Endothelial cell of umbilical vein (primary cell): ENCODE measurements around the gene DUSP16. TPM values are rescaled to one million over a fixed set of nuclear protein-coding genes. Genes with fewer than 3 reads are reported as not detected.

Experiments
- BruUV-seq: library from RNA; stranded (reverse); fragments of 400-500 nt; replicated peaks from 2 replicates; lab custom pipeline; 2021; lab: Mats Ljungman, UMichigan
- CTCF ChIA-PET: fragments of 300-600, 350-600 bp; sonication (Branson Sonifier 250); formaldehyde crosslinking; loops from one replicate; lab custom pipeline; 2021; ENCODE audit warnings: antibody characterized with exemption, inconsistent platforms; lab: Charles Lee
- POLR2A ChIA-PET: fragments of 300-600, 350-600 bp; sonication (Branson Sonifier 250); formaldehyde crosslinking; loops from one replicate; lab custom pipeline; 2021; ENCODE audit warnings: antibody characterized with exemption, inconsistent platforms; lab: Charles Lee
- DNase-seq: peaks from one replicate; pipeline ENCODE4 v3.0.0-alpha.2; 2011; ENCODE audit warnings: low read depth, low spot score
- FAIRE-seq: peaks from 2 replicates; lab custom pipeline; 2011; peaks lifted over from hg19 to GRCh38; lab: Jason Lieb, UNC
- H2AFZ ChIP-seq: 2 replicates; pipeline ENCODE4 v1.6.0; 2012; ENCODE audit warnings: low read depth, low read length, control low read depth, inconsistent platforms
- H3K27ac ChIP-seq: 2 replicates; pipeline ENCODE4 v1.5.1; 2011; ENCODE audit warnings: low read depth, mild to moderate bottlenecking, control low read depth, low read length, moderate library complexity; ENCODE audit not compliant: insufficient read depth
- H3K27me3 ChIP-seq, 2 experiments: 2 replicates each; pipeline versions ENCODE4 v1.6.0 to v1.6.1; 2011; ENCODE audit warnings: low read length in 2 of 2, mixed read lengths in 1 of 2; ENCODE audit not compliant: control insufficient read depth in 2 of 2, insufficient read depth in 2 of 2
- H3K36me3 ChIP-seq, 2 experiments: 2 replicates in 1 of 2; 3 replicates in 1 of 2; pipeline ENCODE4 v1.5.1; 2011; ENCODE audit warnings: low read length in 2 of 2, mild to moderate bottlenecking in 1 of 2, moderate library complexity in 1 of 2; ENCODE audit not compliant: control insufficient read depth in 2 of 2, insufficient read depth in 2 of 2; ENCODE audit errors: extremely low read depth in 1 of 2
- H3K4me1 ChIP-seq: 3 replicates; pipeline ENCODE4 v1.5.1; 2011; ENCODE audit warnings: mild to moderate bottlenecking, low read length; ENCODE audit not compliant: control insufficient read depth, insufficient read depth; ENCODE audit errors: extremely low read depth
- H3K4me2 ChIP-seq: 2 replicates; pipeline ENCODE4 v1.6.1; 2011; ENCODE audit warnings: low read length, control low read depth, mixed read lengths; ENCODE audit not compliant: insufficient read depth
- H3K4me3 ChIP-seq, 3 experiments: fragments of 200-600 bp in 1 of 3; sonication (generic), shearing (Covaris generic) in 1 of 3; replicated peaks in 1 of 3; 2 replicates each; pipeline ENCODE4 v1.5.1; 2011 to 2016; ENCODE audit warnings: control low read depth in 3 of 3, low read length in 3 of 3, mild to moderate bottlenecking in 2 of 3, inconsistent platforms in 1 of 3, low read depth in 1 of 3, moderate library complexity in 1 of 3; ENCODE audit not compliant: insufficient read depth in 1 of 3
- H3K79me2 ChIP-seq: 2 replicates; pipeline ENCODE4 v1.6.0; 2012; ENCODE audit warnings: low read length, inconsistent platforms; ENCODE audit not compliant: control insufficient read depth, insufficient read depth
- H3K9ac ChIP-seq: replicated peaks from 2 replicates; pipeline ENCODE3; 2011; ENCODE audit warnings: low read length, control low read depth; ENCODE audit not compliant: insufficient read depth; ENCODE audit errors: extremely low read depth
- H3K9me1 ChIP-seq: replicated peaks from 3 replicates; pipeline ENCODE4 v1.6.0; 2011; ENCODE audit warnings: mild to moderate bottlenecking, low read length; ENCODE audit not compliant: control insufficient read depth, insufficient read depth; ENCODE audit errors: extremely low read depth
- H3K9me3 ChIP-seq: replicated peaks from 2 replicates; pipeline ENCODE4 v1.5.1; 2012; ENCODE audit warnings: low read length, inconsistent platforms; ENCODE audit not compliant: control insufficient read depth, insufficient read depth
- H4K20me1 ChIP-seq: replicated peaks from 2 replicates; pipeline ENCODE3; 2011; ENCODE audit warnings: mild to moderate bottlenecking, low read length; ENCODE audit not compliant: control insufficient read depth, insufficient read depth; ENCODE audit errors: extremely low read depth
- EZH2 ChIP-seq: IDR thresholded peaks from 2 replicates; pipeline ENCODE4 v1.6.1; 2012; ENCODE audit warnings: borderline replicate concordance, low read depth, mild to moderate bottlenecking, moderate library complexity, low read length, inconsistent platforms; ENCODE audit not compliant: severe bottlenecking
- FOS ChIP-seq: IDR thresholded peaks from 2 replicates; pipeline ENCODE4 v1.6.1; 2011; ENCODE audit warnings: mild to moderate bottlenecking, low read length, moderate library complexity, borderline replicate concordance; ENCODE audit not compliant: insufficient read depth
- GATA2 ChIP-seq: IDR thresholded peaks from 2 replicates; pipeline ENCODE4 v1.7.0; 2011; ENCODE audit warnings: low read depth, mild to moderate bottlenecking, moderate library complexity, mixed read lengths, low read length; ENCODE audit not compliant: insufficient read length, insufficient read depth
- JUN ChIP-seq: IDR thresholded peaks from 2 replicates; pipeline ENCODE4 v1.6.1; 2011; ENCODE audit warnings: borderline replicate concordance, low read depth; ENCODE audit not compliant: insufficient read length, insufficient read depth
- MYC ChIP-seq: IDR thresholded peaks from one replicate; pipeline ENCODE4 v1.6.1; 2011; ENCODE audit warnings: mild to moderate bottlenecking, low read depth, low read length
- POLR2A ChIP-seq: IDR thresholded peaks from 2 replicates; pipeline ENCODE4 v1.6.1; 2012; ENCODE audit warnings: low read depth, mild to moderate bottlenecking, control low read depth, low read length
- POLR2AphosphoS5 ChIP-seq: IDR thresholded peaks from 2 replicates; pipeline ENCODE4 v1.6.1; 2012; ENCODE audit warnings: low read depth, mild to moderate bottlenecking, control low read depth, low read length, moderate library complexity; ENCODE audit not compliant: insufficient read depth
- dilution Hi-C: fragments of 300-500 bp; cut with MboI; formaldehyde crosslinking; loops from one replicate; pipeline ENCODE4 v1.15.0; 2019; ENCODE audit warnings: low sequenced_read_pairs; ENCODE audit not compliant: extremely low pct_ligation_motif_present
- intact Hi-C: fragments of 100-400 bp; cut with micrococcal nuclease; formaldehyde crosslinking; loops from one replicate; pipeline ENCODE4 v1.10.0; 2022
- polyA plus RNA-seq, 4 experiments: library from polyadenylated mRNA; depleted of rRNA in 3 of 4; stranded (reverse) in 3 of 4; unstranded in 1 of 4; fragments of >200 nt; gene quantifications; 2 replicates each; pipeline versions ENCODE4 v1.2.1 to v1.2.3, GENCODE V29; 2011 to 2012; ENCODE audit warnings: missing spikeins in 1 of 4
- total RNA-seq: library from RNA; stranded (reverse); gene quantifications from 2 replicates; pipeline ENCODE4 v1.2.3, GENCODE V29; 2021
- TF ChIP-seq, protein P1 (sequence below): IDR thresholded peaks from 2 replicates; pipeline ENCODE4 v1.6.1; 2011; ENCODE audit not compliant: insufficient read depth, insufficient read length
- TF ChIP-seq, protein P2 (sequence below), 2 donors: IDR thresholded peaks; 1 replicate in 1 of 2; 2 replicates in 1 of 2; pipeline ENCODE4 v1.5.1; 2011; ENCODE audit warnings: low read length in 2 of 2, mild to moderate bottlenecking in 2 of 2, moderate library complexity in 2 of 2, control low read depth in 1 of 2, inconsistent platforms in 1 of 2, low read depth in 1 of 2; ENCODE audit not compliant: insufficient read depth in 1 of 2; ENCODE audit errors: extremely low read depth in 1 of 2

Gene DUSP16
- total and polyA plus RNA-seq, 2 donors (not counting 3 experiments of a cell fraction or from before 2014, with no cell fraction given), result 7.4 to 19.5 TPM

DNA sequence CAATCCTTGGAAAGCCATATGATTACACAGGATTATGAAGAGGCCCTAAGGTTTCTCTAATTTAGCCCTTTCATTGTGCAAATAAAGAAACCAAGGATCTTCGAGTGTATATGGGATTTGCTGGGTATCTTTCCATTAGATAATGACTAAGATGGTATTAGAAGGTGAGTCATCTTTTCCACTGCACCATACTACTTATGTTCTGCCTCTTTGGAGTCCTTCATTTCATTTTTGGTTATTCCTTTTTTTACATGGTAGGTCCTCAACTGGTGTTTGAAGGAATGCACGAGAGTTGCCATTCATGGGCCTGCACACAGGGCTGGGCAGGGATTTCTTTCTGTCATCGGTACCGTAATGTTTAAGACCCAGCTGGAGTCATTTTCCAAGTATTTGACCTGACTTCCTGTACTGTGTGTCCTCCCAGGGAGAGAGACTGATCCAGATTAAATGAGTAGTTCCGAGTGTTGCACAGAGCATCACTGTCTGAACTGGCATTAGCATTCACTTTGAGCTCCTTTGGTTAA lies 120.1 kb downstream of the DUSP16 start:
- POLR2A ChIA-PET, result no interaction called here
- DNase-seq (peak; percentile 75), FAIRE-seq (no peak)
- Histone ChIP-seq H3K9ac (peak overlapping the region; percentile 36), H3K4me1 (peaks cover 54% of the 10 kb centered on the region), H3K4me3 (no peak overlapping the region), H3K9me1 (no peaks in the 10 kb centered on the region), H3K4me2 (peak overlapping the region; percentile 32), H3K9me3 (no peaks in the 10 kb centered on the region), H4K20me1 (no peaks in the 10 kb centered on the region), H2AFZ (peak overlapping the region; percentile 5), H3K27ac (peak overlapping the region; percentile 83), H3K36me3 (no peaks in the 10 kb centered on the region), H3K27me3 (no peaks in the 10 kb centered on the region), H3K79me2 (peaks cover 1% of the 10 kb centered on the region)
- CTCF ChIA-PET, result interaction anchor here (0.8 to 1.1 kb wide), 3 partner anchors 44 to 534 kb away, joined by 3 to 6 read pairs (median 3); no protein-coding TSS in a partner anchor
- intact Hi-C loops (loop anchor here (1.0 to 2.0 kb wide), 2 partner anchors 40 to 120 kb away; partner anchors contain the start of gene DUSP16), dilution Hi-C loops (no loop called here)
- no TSS peak for BruUV-seq
- TF ChIP-seq GATA2, result no peak
- no peak for TF ChIP-seq EZH2
- peak; percentile 75 for TF ChIP-seq JUN
- peak; percentile 79 for TF ChIP-seq FOS
- TF ChIP-seq MYC, result no peak
- peak; percentile 58 for TF ChIP-seq POLR2AphosphoS5
- TF ChIP-seq POLR2A, result no peak
- TF ChIP-seq, protein P1, sequence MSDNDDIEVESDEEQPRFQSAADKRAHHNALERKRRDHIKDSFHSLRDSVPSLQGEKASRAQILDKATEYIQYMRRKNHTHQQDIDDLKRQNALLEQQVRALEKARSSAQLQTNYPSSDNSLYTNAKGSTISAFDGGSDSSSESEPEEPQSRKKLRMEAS, result no peak
- TF ChIP-seq, protein P2, sequence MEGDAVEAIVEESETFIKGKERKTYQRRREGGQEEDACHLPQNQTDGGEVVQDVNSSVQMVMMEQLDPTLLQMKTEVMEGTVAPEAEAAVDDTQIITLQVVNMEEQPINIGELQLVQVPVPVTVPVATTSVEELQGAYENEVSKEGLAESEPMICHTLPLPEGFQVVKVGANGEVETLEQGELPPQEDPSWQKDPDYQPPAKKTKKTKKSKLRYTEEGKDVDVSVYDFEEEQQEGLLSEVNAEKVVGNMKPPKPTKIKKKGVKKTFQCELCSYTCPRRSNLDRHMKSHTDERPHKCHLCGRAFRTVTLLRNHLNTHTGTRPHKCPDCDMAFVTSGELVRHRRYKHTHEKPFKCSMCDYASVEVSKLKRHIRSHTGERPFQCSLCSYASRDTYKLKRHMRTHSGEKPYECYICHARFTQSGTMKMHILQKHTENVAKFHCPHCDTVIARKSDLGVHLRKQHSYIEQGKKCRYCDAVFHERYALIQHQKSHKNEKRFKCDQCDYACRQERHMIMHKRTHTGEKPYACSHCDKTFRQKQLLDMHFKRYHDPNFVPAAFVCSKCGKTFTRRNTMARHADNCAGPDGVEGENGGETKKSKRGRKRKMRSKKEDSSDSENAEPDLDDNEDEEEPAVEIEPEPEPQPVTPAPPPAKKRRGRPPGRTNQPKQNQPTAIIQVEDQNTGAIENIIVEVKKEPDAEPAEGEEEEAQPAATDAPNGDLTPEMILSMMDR (IDR thresholded peaks at IDR 0.05; ENCODE audit: extremely low read depth in 1 of 2, insufficient read depth in 1 of 2, low read depth in 1 of 2, low read length in 2 of 2), result no peak
